Endothelial cell of umbilical vein (primary cell): Measurements from ENCODE around the gene ME3. TPM values are rescaled to one million over a fixed set of nuclear protein-coding genes. Genes with fewer than 3 reads are reported as not detected.

Source experiments
- BruUV-seq: library from RNA; stranded (reverse); fragments of 400-500 nt; replicated peaks from 2 replicates; lab custom pipeline; 2021; lab: Mats Ljungman, UMichigan
- CTCF ChIA-PET: fragments of 300-600, 350-600 bp; sonication (Branson Sonifier 250); formaldehyde crosslinking; loops from one replicate; lab custom pipeline; 2021; ENCODE audit warnings: antibody characterized with exemption, inconsistent platforms; lab: Charles Lee
- POLR2A ChIA-PET: fragments of 300-600, 350-600 bp; sonication (Branson Sonifier 250); formaldehyde crosslinking; loops from one replicate; lab custom pipeline; 2021; ENCODE audit warnings: antibody characterized with exemption, inconsistent platforms; lab: Charles Lee
- DNase-seq: peaks from one replicate; pipeline ENCODE4 v3.0.0-alpha.2; 2011; ENCODE audit warnings: low read depth, low spot score
- FAIRE-seq: peaks from 2 replicates; lab custom pipeline; 2011; peaks lifted over from hg19 to GRCh38; lab: Jason Lieb, UNC
- H2AFZ ChIP-seq: 2 replicates; pipeline ENCODE4 v1.6.0; 2012; ENCODE audit warnings: low read depth, low read length, control low read depth, inconsistent platforms
- H3K27ac ChIP-seq: 2 replicates; pipeline ENCODE4 v1.5.1; 2011; ENCODE audit warnings: low read depth, mild to moderate bottlenecking, control low read depth, low read length, moderate library complexity; ENCODE audit not compliant: insufficient read depth
- H3K27me3 ChIP-seq, 2 experiments: 2 replicates each; pipeline versions ENCODE4 v1.6.0 to v1.6.1; 2011; ENCODE audit warnings: low read length in 2 of 2, mixed read lengths in 1 of 2; ENCODE audit not compliant: control insufficient read depth in 2 of 2, insufficient read depth in 2 of 2
- H3K36me3 ChIP-seq, 2 experiments: 2 replicates in 1 of 2; 3 replicates in 1 of 2; pipeline ENCODE4 v1.5.1; 2011; ENCODE audit warnings: low read length in 2 of 2, mild to moderate bottlenecking in 1 of 2, moderate library complexity in 1 of 2; ENCODE audit not compliant: control insufficient read depth in 2 of 2, insufficient read depth in 2 of 2; ENCODE audit errors: extremely low read depth in 1 of 2
- H3K4me1 ChIP-seq: 3 replicates; pipeline ENCODE4 v1.5.1; 2011; ENCODE audit warnings: mild to moderate bottlenecking, low read length; ENCODE audit not compliant: control insufficient read depth, insufficient read depth; ENCODE audit errors: extremely low read depth
- H3K4me2 ChIP-seq: 2 replicates; pipeline ENCODE4 v1.6.1; 2011; ENCODE audit warnings: low read length, control low read depth, mixed read lengths; ENCODE audit not compliant: insufficient read depth
- H3K4me3 ChIP-seq, 3 experiments: fragments of 200-600 bp in 1 of 3; sonication (generic), shearing (Covaris generic) in 1 of 3; replicated peaks in 1 of 3; 2 replicates each; pipeline ENCODE4 v1.5.1; 2011 to 2016; ENCODE audit warnings: control low read depth in 3 of 3, low read length in 3 of 3, mild to moderate bottlenecking in 2 of 3, inconsistent platforms in 1 of 3, low read depth in 1 of 3, moderate library complexity in 1 of 3; ENCODE audit not compliant: insufficient read depth in 1 of 3
- H3K79me2 ChIP-seq: 2 replicates; pipeline ENCODE4 v1.6.0; 2012; ENCODE audit warnings: low read length, inconsistent platforms; ENCODE audit not compliant: control insufficient read depth, insufficient read depth
- H3K9ac ChIP-seq: replicated peaks from 2 replicates; pipeline ENCODE3; 2011; ENCODE audit warnings: low read length, control low read depth; ENCODE audit not compliant: insufficient read depth; ENCODE audit errors: extremely low read depth
- H3K9me1 ChIP-seq: replicated peaks from 3 replicates; pipeline ENCODE4 v1.6.0; 2011; ENCODE audit warnings: mild to moderate bottlenecking, low read length; ENCODE audit not compliant: control insufficient read depth, insufficient read depth; ENCODE audit errors: extremely low read depth
- H3K9me3 ChIP-seq: replicated peaks from 2 replicates; pipeline ENCODE4 v1.5.1; 2012; ENCODE audit warnings: low read length, inconsistent platforms; ENCODE audit not compliant: control insufficient read depth, insufficient read depth
- H4K20me1 ChIP-seq: replicated peaks from 2 replicates; pipeline ENCODE3; 2011; ENCODE audit warnings: mild to moderate bottlenecking, low read length; ENCODE audit not compliant: control insufficient read depth, insufficient read depth; ENCODE audit errors: extremely low read depth
- CTCF ChIP-seq, 2 donors: IDR thresholded peaks; 1 replicate in 1 of 2; 2 replicates in 1 of 2; pipeline ENCODE4 v1.5.1; 2011; ENCODE audit warnings: low read length in 2 of 2, mild to moderate bottlenecking in 2 of 2, moderate library complexity in 2 of 2, control low read depth in 1 of 2, inconsistent platforms in 1 of 2, low read depth in 1 of 2; ENCODE audit not compliant: insufficient read depth in 1 of 2; ENCODE audit errors: extremely low read depth in 1 of 2
- FOS ChIP-seq: IDR thresholded peaks from 2 replicates; pipeline ENCODE4 v1.6.1; 2011; ENCODE audit warnings: mild to moderate bottlenecking, low read length, moderate library complexity, borderline replicate concordance; ENCODE audit not compliant: insufficient read depth
- GATA2 ChIP-seq: IDR thresholded peaks from 2 replicates; pipeline ENCODE4 v1.7.0; 2011; ENCODE audit warnings: low read depth, mild to moderate bottlenecking, moderate library complexity, mixed read lengths, low read length; ENCODE audit not compliant: insufficient read length, insufficient read depth
- JUN ChIP-seq: IDR thresholded peaks from 2 replicates; pipeline ENCODE4 v1.6.1; 2011; ENCODE audit warnings: borderline replicate concordance, low read depth; ENCODE audit not compliant: insufficient read length, insufficient read depth
- MAX ChIP-seq: IDR thresholded peaks from 2 replicates; pipeline ENCODE4 v1.6.1; 2011; ENCODE audit not compliant: insufficient read depth, insufficient read length
- MYC ChIP-seq: IDR thresholded peaks from one replicate; pipeline ENCODE4 v1.6.1; 2011; ENCODE audit warnings: mild to moderate bottlenecking, low read depth, low read length
- POLR2AphosphoS5 ChIP-seq: IDR thresholded peaks from 2 replicates; pipeline ENCODE4 v1.6.1; 2012; ENCODE audit warnings: low read depth, mild to moderate bottlenecking, control low read depth, low read length, moderate library complexity; ENCODE audit not compliant: insufficient read depth
- dilution Hi-C: fragments of 300-500 bp; cut with MboI; formaldehyde crosslinking; loops from one replicate; pipeline ENCODE4 v1.15.0; 2019; ENCODE audit warnings: low sequenced_read_pairs; ENCODE audit not compliant: extremely low pct_ligation_motif_present
- intact Hi-C: fragments of 100-400 bp; cut with micrococcal nuclease; formaldehyde crosslinking; loops from one replicate; pipeline ENCODE4 v1.10.0; 2022
- polyA plus RNA-seq, 4 experiments: library from polyadenylated mRNA; depleted of rRNA in 3 of 4; stranded (reverse) in 3 of 4; unstranded in 1 of 4; fragments of >200 nt; gene quantifications; 2 replicates each; pipeline versions ENCODE4 v1.2.1 to v1.2.3, GENCODE V29; 2011 to 2012; ENCODE audit warnings: missing spikeins in 1 of 4
- total RNA-seq: library from RNA; stranded (reverse); gene quantifications from 2 replicates; pipeline ENCODE4 v1.2.3, GENCODE V29; 2021

The ME3 gene
- total and polyA plus RNA-seq, 2 donors (not counting 3 experiments of a cell fraction or from before 2014, with no cell fraction given): 26.9 to 30.4 TPM

GRCh38 chr11:86632499-86633269, 39.7 kb downstream of the ME3 start:
- ChIA-PET POLR2A (no interaction called here), CTCF (interaction anchor here (1.0 to 1.8 kb wide), 3 partner anchors 12 to 272 kb away, joined by 3 to 7 read pairs (median 4); no protein-coding TSS in a partner anchor)
- Histone ChIP-seq H3K27ac (peak overlapping the region; percentile 83), H3K4me3 (no peak overlapping the region), H3K9me1 (no peaks in the 10 kb centered on the region), H3K27me3 (no peaks in the 10 kb centered on the region), H3K9ac (peak overlapping the region; percentile 35), H3K4me1 (peaks cover 19% of the 10 kb centered on the region), H3K9me3 (no peaks in the 10 kb centered on the region), H3K79me2 (no peaks in the 10 kb centered on the region), H4K20me1 (no peaks in the 10 kb centered on the region), H3K4me2 (peak overlapping the region; percentile 18), H3K36me3 (peaks cover 0 to 3% of the 10 kb centered on the region in 2 experiments), H2AFZ (no peak overlapping the region)
- DNase-seq (peak; percentile 96), FAIRE-seq (peak; percentile 96)
- dilution Hi-C loops: no loop called here
- TF ChIP-seq CTCF (IDR thresholded peaks at IDR 0.05; ENCODE audit: extremely low read depth in 1 of 2, insufficient read depth in 1 of 2, low read depth in 1 of 2, low read length in 2 of 2) (peak in 1 of 2 donors; percentile 55), JUN (peak; percentile 97), MYC (no peak), MAX (no peak), POLR2AphosphoS5 (peak; percentile 95), GATA2 (peak; percentile 80), FOS (peak; percentile 100)
- TSS peak; percentile 69 for BruUV-seq
- intact Hi-C loops: loop anchor here (1.0 to 2.0 kb wide), 8 partner anchors 24 to 186 kb away; partner anchors contain the start of gene ME3
